HepG2 (cell line): ENCODE results near the gene NAV2. TPM values are rescaled to one million over a fixed set of nuclear protein-coding genes. Genes with fewer than 3 reads are reported as not detected.

ENCODE experiments used
- ATAC-seq: fragments of 200-7000 bp; cut with Tn5 transposase; 3 replicates; pipeline ENCODE4 v1.9.1; 2020; ENCODE audit warnings: mild to moderate bottlenecking, moderate library complexity
- BruUV-seq: library from RNA; stranded (reverse); fragments of 400-500 nt; replicated peaks from 2 replicates; lab custom pipeline; 2021; lab: Mats Ljungman, UMichigan
- CTCF ChIA-PET: fragments of 300-600 bp; formaldehyde crosslinking; extraction: SDS; loops from one replicate; lab custom pipeline; 2021; ENCODE audit warnings: low total read pairs, inconsistent platforms, low intra/inter-chr PET ratio; lab: Yijun Ruan, JAX
- POLR2A ChIA-PET: fragments of 350-600 bp; sonication (Branson Sonifier 250); formaldehyde crosslinking; loops from one replicate; lab custom pipeline; 2020; ENCODE audit warnings: antibody characterized with exemption, inconsistent platforms; lab: Yijun Ruan, JAX
- DNase-seq: peaks from one replicate; pipeline ENCODE4 v3.0.0-alpha.2; 2015; ENCODE audit warnings: low spot score
- FAIRE-seq: peaks from 3 replicates; lab custom pipeline; 2011; peaks lifted over from hg19 to GRCh38; lab: Jason Lieb, UNC
- H2AFZ ChIP-seq: one replicate; pipeline ENCODE4 v1.6.1; 2011; ENCODE audit warnings: low read length, inconsistent platforms
- H3K27ac ChIP-seq: fragments of 300-600 bp; 3 replicates; pipeline ENCODE4 v1.8.0; 2011; ENCODE audit warnings: mixed run types, mild to moderate bottlenecking, mixed read lengths, low read length, inconsistent platforms; ENCODE audit not compliant: insufficient read depth; ENCODE audit errors: extremely low read length
- H3K27me3 ChIP-seq, 2 experiments: fragments of 200-600 bp in 1 of 2; 2 replicates in 1 of 2; 3 replicates in 1 of 2; pipeline versions ENCODE4 v1.6.0 to v1.8.0; 2011; ENCODE audit warnings: low read length in 2 of 2, mild to moderate bottlenecking in 2 of 2, moderate library complexity in 2 of 2, inconsistent platforms in 1 of 2; ENCODE audit not compliant: insufficient read depth in 2 of 2, control insufficient read depth in 1 of 2
- H3K36me3 ChIP-seq, 2 experiments: fragments of 200-600 bp in 1 of 2; replicated peaks in 1 of 2; 2 replicates in 1 of 2; 3 replicates in 1 of 2; pipeline versions ENCODE4 v1.5.1 to v1.8.0; 2011; ENCODE audit warnings: low read length in 2 of 2, inconsistent platforms in 1 of 2; ENCODE audit not compliant: insufficient read depth in 2 of 2, control insufficient read depth in 1 of 2
- H3K4me1 ChIP-seq: 2 replicates; pipeline ENCODE4 v1.5.1; 2012; ENCODE audit warnings: low read length, inconsistent platforms; ENCODE audit not compliant: insufficient read depth
- H3K4me2 ChIP-seq: 2 replicates; pipeline ENCODE4 v1.6.0; 2011; ENCODE audit warnings: low read depth, low read length, inconsistent platforms
- H3K4me3 ChIP-seq, 3 experiments: fragments of 200-600 bp in 1 of 3; sonication (generic), shearing (Covaris generic) in 1 of 3; replicated peaks in 1 of 3; 2 replicates each; pipeline ENCODE4 v1.5.1; 2011 to 2016; ENCODE audit warnings: low read length in 3 of 3, inconsistent platforms in 2 of 3, low read depth in 2 of 3, mild to moderate bottlenecking in 2 of 3, control low read depth in 1 of 3, mixed read lengths in 1 of 3; ENCODE audit not compliant: insufficient read depth in 1 of 3
- H3K79me2 ChIP-seq: one replicate; pipeline ENCODE4 v1.6.1; 2011; ENCODE audit warnings: low read length, inconsistent platforms; ENCODE audit not compliant: insufficient read depth
- H3K9ac ChIP-seq: 2 replicates; pipeline ENCODE4 v1.6.0; 2011; ENCODE audit warnings: mild to moderate bottlenecking, low read depth, low read length, inconsistent platforms; ENCODE audit not compliant: insufficient read depth
- H3K9me3 ChIP-seq: 2 replicates; pipeline ENCODE4 v1.5.1; 2012; ENCODE audit warnings: mild to moderate bottlenecking, low read length
- H4K20me1 ChIP-seq: 2 replicates; pipeline ENCODE4 v1.6.0; 2011; ENCODE audit warnings: inconsistent platforms, mild to moderate bottlenecking, low read length, moderate library complexity; ENCODE audit not compliant: insufficient read depth
- DZIP1 ChIP-seq: sonication (generic); formaldehyde crosslinking; IDR thresholded peaks from 2 replicates; pipeline ENCODE4 v1.5.0; 2020; ENCODE audit warnings: mild to moderate bottlenecking, missing genetic modification reagents
- FIP1L1 ChIP-seq: fragments of 200-400 bp; formaldehyde crosslinking; IDR thresholded peaks from 2 replicates; pipeline ENCODE4 v1.6.1; 2018; ENCODE audit warnings: low read depth, mild to moderate bottlenecking, low read length, moderate library complexity, borderline replicate concordance; ENCODE audit not compliant: insufficient read depth
- HMGXB4 ChIP-seq, 2 experiments: sonication (generic) in 1 of 2; formaldehyde crosslinking in 1 of 2; IDR thresholded peaks; 2 replicates each; pipeline versions ENCODE4 v1.4.0 to v1.6.1; 2018 to 2020; ENCODE audit warnings: missing genetic modification reagents in 2 of 2, borderline replicate concordance in 1 of 2, low read depth in 1 of 2, mild to moderate bottlenecking in 1 of 2, missing biosample characterization in 1 of 2
- HNRNPL ChIP-seq: fragments of 200-400 bp; formaldehyde crosslinking; IDR thresholded peaks from 2 replicates; pipeline ENCODE4 v1.6.1; 2017; ENCODE audit warnings: mild to moderate bottlenecking, low read depth, low read length
- IRF2 ChIP-seq: IDR thresholded peaks from 2 replicates; pipeline ENCODE4 v1.6.1; 2018; ENCODE audit warnings: missing genetic modification reagents, missing compliant biosample characterization
- MBD4 ChIP-seq: IDR thresholded peaks from 2 replicates; pipeline ENCODE4 v1.6.1; 2012; ENCODE audit warnings: low read length, inconsistent platforms, borderline replicate concordance
- SAFB2 ChIP-seq: sonication (generic); formaldehyde crosslinking; IDR thresholded peaks from 2 replicates; pipeline ENCODE4 v1.5.1; 2020; ENCODE audit warnings: missing genetic modification reagents, low read depth, mild to moderate bottlenecking, borderline replicate concordance
- ZSCAN29 ChIP-seq: sonication (generic); formaldehyde crosslinking; conservative IDR thresholded peaks from 2 replicates; pipeline ENCODE4 v1.4.0; 2020; ENCODE audit warnings: mild to moderate bottlenecking, missing genetic modification reagents
- WGBS: methylation state at CpG from one replicate; pipeline ENCODE4 v1.1.6; 2017; ENCODE audit warnings: low lambda C conversion rate; 5-methylcytosine and 5-hydroxymethylcytosine counted together
- in situ Hi-C: cut with HindIII; loops from 2 replicates; pipeline ENCODE4 v1.10.0; 2017; ENCODE audit warnings: low pct_unique_long_range_greater_than_20kb; ENCODE audit not compliant: extremely low pct_ligation_motif_present
- intact Hi-C: fragments of 100-400 bp; cut with micrococcal nuclease; formaldehyde crosslinking; loops from one replicate; pipeline ENCODE4 v1.10.0; 2022; ENCODE audit not compliant: unreplicated experiment
- polyA plus RNA-seq, 8 experiments: library from polyadenylated mRNA; depleted of rRNA in 3 of 8; stranded (reverse) in 7 of 8; unstranded in 1 of 8; fragments of >200 nt; fragmentation: Illumina TruSeq in 4 of 8; extraction: Trizol in 4 of 8; gene quantifications; 2 replicates each; pipeline versions ENCODE4 v1.2.1 to v1.2.3, GENCODE V29; 2011 to 2016; ENCODE audit warnings: low read depth in 4 of 8, missing spikeins in 1 of 8, mixed read lengths in 1 of 8; ENCODE audit not compliant: insufficient read depth in 1 of 8
- total RNA-seq, 5 experiments: library from RNA; depleted of rRNA; stranded (reverse); fragments of >200 nt; fragmentation: Illumina TruSeq; extraction: Trizol; gene quantifications; 2 replicates each; pipeline ENCODE4 v1.2.3, GENCODE V29; 2016; ENCODE audit warnings: low read depth in 1 of 5
- TF ChIP-seq, protein P1 (sequence below): sonication (generic); formaldehyde crosslinking; IDR thresholded peaks from 2 replicates; pipeline ENCODE4 v1.4.0; 2020; ENCODE audit warnings: missing genetic modification reagents

The NAV2 gene
- total and polyA plus RNA-seq, 2 of the 13 experiments (the other 11 are each of a cell fraction or from before 2014, with no cell fraction given) = 9.3 to 34.6 TPM

GRCh38 chr11:19936461-19936860, 223.8 kb downstream of the NAV2 start:
- no peaks in the 10 kb centered on the region for H3K27me3 ChIP-seq
- H3K4me3 ChIP-seq = no peak overlapping the region
- WGBS = 88% methylated on average over 9 of the region's 9 CpGs
- peaks cover 24% of the 10 kb centered on the region for H3K4me1 ChIP-seq
- no TSS peak for BruUV-seq
- ChIA-PET CTCF (no interaction called here), POLR2A (no interaction called here)
- H3K36me3 ChIP-seq = no peaks in the 10 kb centered on the region
- intact Hi-C loops = no loop called here
- H2AFZ ChIP-seq = no peak overlapping the region
- H3K9me3 ChIP-seq = no peaks in the 10 kb centered on the region
- no peak overlapping the region for H3K27ac ChIP-seq
- in situ Hi-C loops = loop anchor here (5.0 kb wide), 1 partner anchor 176 kb away; no protein-coding TSS in a partner anchor
- FAIRE-seq = no peak
- H3K79me2 ChIP-seq = no peaks in the 10 kb centered on the region
- ATAC-seq = no peak
- no peaks in the 10 kb centered on the region for H4K20me1 ChIP-seq
- no peak for TF ChIP-seq DZIP1
- no peak for TF ChIP-seq FIP1L1
- TF ChIP-seq ZSCAN29 = no peak
- no peak overlapping the region for H3K4me2 ChIP-seq
- no peak for DNase-seq
- no peak overlapping the region for H3K9ac ChIP-seq

- in situ Hi-C loops = loop anchor here (5.0 kb wide), 1 partner anchor 174 kb away; no protein-coding TSS in a partner anchor
- no peaks in the 10 kb centered on the region for H3K36me3 ChIP-seq
- H3K27me3 ChIP-seq = no peaks in the 10 kb centered on the region
- peaks cover 32% of the 10 kb centered on the region for H3K4me1 ChIP-seq
- CTCF ChIA-PET = interaction anchor here (1.1 to 1.7 kb wide), 7 partner anchors 11 to 399 kb away, joined by 3 to 12 read pairs (median 3); no protein-coding TSS in a partner anchor
- H2AFZ ChIP-seq = no peak overlapping the region
- no peak overlapping the region for H3K9ac ChIP-seq
- intact Hi-C loops = loop anchor here (1.0 to 2.0 kb wide), 2 partner anchors 32 to 194 kb away; no protein-coding TSS in a partner anchor
- no peak overlapping the region for H3K4me2 ChIP-seq
- DNase-seq (peak; percentile 40), FAIRE-seq (peak; percentile 44), ATAC-seq (peak; percentile 88)
- no peaks in the 10 kb centered on the region for H3K79me2 ChIP-seq
- H3K4me3 ChIP-seq = no peak overlapping the region
- WGBS = 28% methylated on average over 10 of the region's 10 CpGs
- no peak overlapping the region for H3K27ac ChIP-seq
- no TSS peak for BruUV-seq
- no peaks in the 10 kb centered on the region for H3K9me3 ChIP-seq
- POLR2A ChIA-PET = interaction anchor here (1.1 to 1.5 kb wide), 2 partner anchors 10 to 16 kb away, joined by 4 to 5 read pairs; no protein-coding TSS in a partner anchor
- H4K20me1 ChIP-seq = no peaks in the 10 kb centered on the region
- TF ChIP-seq HNRNPL (no peak), HMGXB4 (CRISPR knock-in tag; IDR thresholded peaks at IDR 0.05; ENCODE audit: borderline replicate concordance in 1 of 2, low read depth in 1 of 2) (0 out of 4 replicates have a peak, but pooled peaks have one; percentile 32), MBD4 (no peak), SAFB2 (no peak), IRF2 (0 out of 2 replicates have a peak, but pooled peaks have one; percentile 24), FIP1L1 (no peak)
- TF ChIP-seq, protein P1, sequence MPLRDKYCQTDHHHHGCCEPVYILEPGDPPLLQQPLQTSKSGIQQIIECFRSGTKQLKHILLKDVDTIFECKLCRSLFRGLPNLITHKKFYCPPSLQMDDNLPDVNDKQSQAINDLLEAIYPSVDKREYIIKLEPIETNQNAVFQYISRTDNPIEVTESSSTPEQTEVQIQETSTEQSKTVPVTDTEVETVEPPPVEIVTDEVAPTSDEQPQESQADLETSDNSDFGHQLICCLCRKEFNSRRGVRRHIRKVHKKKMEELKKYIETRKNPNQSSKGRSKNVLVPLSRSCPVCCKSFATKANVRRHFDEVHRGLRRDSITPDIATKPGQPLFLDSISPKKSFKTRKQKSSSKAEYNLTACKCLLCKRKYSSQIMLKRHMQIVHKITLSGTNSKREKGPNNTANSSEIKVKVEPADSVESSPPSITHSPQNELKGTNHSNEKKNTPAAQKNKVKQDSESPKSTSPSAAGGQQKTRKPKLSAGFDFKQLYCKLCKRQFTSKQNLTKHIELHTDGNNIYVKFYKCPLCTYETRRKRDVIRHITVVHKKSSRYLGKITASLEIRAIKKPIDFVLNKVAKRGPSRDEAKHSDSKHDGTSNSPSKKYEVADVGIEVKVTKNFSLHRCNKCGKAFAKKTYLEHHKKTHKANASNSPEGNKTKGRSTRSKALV (CRISPR knock-in tag) = no peak
Measured at GRCh38 chr11:19938169-19938856, 225.7 kb downstream of the NAV2 start.
